GM23248 (cell line): ENCODE data around the gene USP12. TPM values are rescaled to one million over a fixed set of nuclear protein-coding genes. Genes with fewer than 3 reads are reported as not detected.

Source experiments
- DNase-seq: peaks from one replicate; pipeline ENCODE4 v3.0.0-alpha.2; 2015
- H2AFZ ChIP-seq: fragments of 200-600 bp; sonication (generic); 2 replicates; pipeline ENCODE4 v1.6.1; 2016; ENCODE audit warnings: antibody characterized with exemption
- H3F3A ChIP-seq: fragments of 200-600 bp; sonication (generic); 2 replicates; pipeline ENCODE4 v1.6.1; 2016; ENCODE audit warnings: mild to moderate bottlenecking, antibody characterized with exemption, mixed run types; ENCODE audit not compliant: insufficient read depth
- H3K27ac ChIP-seq: fragments of 200-600 bp; sonication (generic); 2 replicates; pipeline ENCODE4 v1.5.1; 2016; ENCODE audit warnings: mild to moderate bottlenecking
- H3K27me3 ChIP-seq: fragments of 200-600 bp; sonication (generic); replicated peaks from 2 replicates; pipeline ENCODE4 v1.6.1; 2016; ENCODE audit warnings: mild to moderate bottlenecking; ENCODE audit not compliant: insufficient read depth
- H3K36me3 ChIP-seq: fragments of 200-600 bp; sonication (generic); 2 replicates; pipeline ENCODE4 v1.6.1; 2016; ENCODE audit warnings: low read depth, mild to moderate bottlenecking
- H3K4me1 ChIP-seq: fragments of 200-600 bp; sonication (generic); 2 replicates; pipeline ENCODE4 v1.6.1; 2016; ENCODE audit warnings: mild to moderate bottlenecking; ENCODE audit not compliant: insufficient read depth
- H3K4me2 ChIP-seq: fragments of 200-600 bp; sonication (generic); one replicate; pipeline ENCODE4 v1.6.1; 2016; ENCODE audit warnings: mild to moderate bottlenecking; ENCODE audit not compliant: unreplicated experiment
- H3K4me3 ChIP-seq: fragments of 200-600 bp; sonication (generic); 2 replicates; pipeline ENCODE4 v1.5.1; 2016; ENCODE audit warnings: mild to moderate bottlenecking
- H3K79me2 ChIP-seq: fragments of 200-600 bp; sonication (generic); 2 replicates; pipeline ENCODE4 v1.6.1; 2016; ENCODE audit warnings: mild to moderate bottlenecking; ENCODE audit not compliant: insufficient read depth
- H3K9ac ChIP-seq: fragments of 200-600 bp; sonication (generic); 2 replicates; pipeline ENCODE4 v1.6.1; 2016; ENCODE audit warnings: mild to moderate bottlenecking
- H3K9me2 ChIP-seq: fragments of 200-600 bp; sonication (generic); 2 replicates; pipeline ENCODE4 v1.6.1; 2016; ENCODE audit warnings: mixed run types, mild to moderate bottlenecking, moderate library complexity; ENCODE audit not compliant: insufficient read depth
- H3K9me3 ChIP-seq: fragments of 200-600 bp; sonication (generic); one replicate; pipeline ENCODE4 v1.6.1; 2017; ENCODE audit warnings: low read depth
- H4K20me1 ChIP-seq: fragments of 200-600 bp; sonication (generic); 2 replicates; pipeline ENCODE4 v1.6.0; 2016; ENCODE audit not compliant: insufficient read depth
- EZH2 ChIP-seq: fragments of 200-600 bp; sonication (generic); IDR thresholded peaks from 2 replicates; pipeline ENCODE4 v1.6.1; 2018; ENCODE audit warnings: antibody characterized with exemption, mild to moderate bottlenecking; ENCODE audit not compliant: insufficient read depth, poor library complexity, severe bottlenecking
- EZH2phosphoT487 ChIP-seq: fragments of 200-600 bp; sonication (generic); IDR thresholded peaks from 2 replicates; pipeline ENCODE4 v1.6.1; 2018; ENCODE audit warnings: antibody characterized with exemption, moderate library complexity, mild to moderate bottlenecking, low read depth; ENCODE audit not compliant: insufficient read depth
- WGBS, 2 experiments: methylation state at CpG; one replicate each; pipeline ENCODE4 v1.1.6; 2015 to 2017; ENCODE audit warnings: low lambda C conversion rate in 2 of 2, low coverage in 1 of 2; ENCODE audit errors: missing lambda C conversion rate in 2 of 2; 5-methylcytosine and 5-hydroxymethylcytosine counted together
- in situ Hi-C: fragments of 300-500 bp; cut with MboI; formaldehyde crosslinking; loops from 2 replicates; pipeline ENCODE4 v1.15.0; 2020
- polyA plus RNA-seq: library from polyadenylated mRNA; unstranded; fragments of >200 nt; fragmentation: Nextera tagmentation; extraction: Ambion mirVana; gene quantifications from 2 replicates; pipeline ENCODE4 v1.2.1, GENCODE V29; 2016
- total RNA-seq: library from RNA; depleted of rRNA; stranded (reverse); fragments of >200 nt; shearing (Covaris generic); gene quantifications from 2 replicates; pipeline ENCODE4 v1.2.3, GENCODE V29; 2014

Gene USP12
- total and polyA plus RNA-seq, 2 experiments from 2014 or later = 16.0 to 18.9 TPM

DNA sequence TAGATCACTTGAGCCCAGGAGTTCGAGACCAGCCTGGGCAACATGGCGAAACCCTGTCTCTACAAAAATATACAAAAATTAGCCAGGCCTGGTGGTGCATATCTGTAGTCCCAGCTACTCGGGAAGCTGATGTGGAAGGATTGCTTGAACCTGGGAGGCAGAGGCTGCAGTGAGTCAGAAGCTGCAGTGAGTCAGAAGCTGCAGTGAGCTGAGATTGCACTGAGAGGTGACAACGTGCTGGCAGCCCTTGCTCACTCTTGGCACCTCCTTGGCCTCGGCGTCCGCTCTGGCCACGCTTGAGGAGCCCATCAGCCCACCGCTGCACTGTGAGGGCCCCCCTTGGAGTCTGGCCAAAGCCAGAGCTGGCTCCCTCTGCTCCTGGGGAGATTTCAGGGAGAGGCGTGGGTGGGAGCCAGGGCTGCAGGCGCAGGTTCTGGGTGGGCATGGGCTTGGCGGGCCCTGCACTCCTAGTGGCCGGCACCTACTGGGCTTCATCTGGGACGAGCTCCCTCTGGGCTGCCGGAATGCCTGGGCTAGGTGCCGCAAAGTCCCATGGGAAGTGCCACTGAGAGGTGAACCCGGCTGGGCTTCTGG lies 40.3 kb upstream of the USP12 start:
- peaks cover 4% of the 10 kb centered on the region; the same call in 1 of the 2 replicates for H3F3A ChIP-seq
- H3K27ac ChIP-seq = peak overlapping the region; percentile 48
- H3K27me3 ChIP-seq = no peaks in the 10 kb centered on the region
- no peak overlapping the region for H3K4me3 ChIP-seq
- 52 to 56% methylated on average over 17 of the region's 17 CpGs for WGBS, 2 experiments
- H3K9me2 ChIP-seq = no peaks in the 10 kb centered on the region
- TF ChIP-seq EZH2phosphoT487 (no peak), EZH2 (no peak)
- H3K9me3 ChIP-seq = no peaks in the 10 kb centered on the region
- H4K20me1 ChIP-seq = no peaks in the 10 kb centered on the region
- no peaks in the 10 kb centered on the region for H3K36me3 ChIP-seq
- DNase-seq = peak; percentile 88
- peaks cover 8% of the 10 kb centered on the region for H3K4me1 ChIP-seq
- H3K4me2 ChIP-seq = peak overlapping the region; percentile 13
- peak overlapping the region; percentile 36; the same call in 1 of the 2 replicates for H3K9ac ChIP-seq
- in situ Hi-C loops = no loop called here
- no peaks in the 10 kb centered on the region for H3K79me2 ChIP-seq
- no peak overlapping the region; the same call in 1 of the 2 replicates for H2AFZ ChIP-seq

DNA sequence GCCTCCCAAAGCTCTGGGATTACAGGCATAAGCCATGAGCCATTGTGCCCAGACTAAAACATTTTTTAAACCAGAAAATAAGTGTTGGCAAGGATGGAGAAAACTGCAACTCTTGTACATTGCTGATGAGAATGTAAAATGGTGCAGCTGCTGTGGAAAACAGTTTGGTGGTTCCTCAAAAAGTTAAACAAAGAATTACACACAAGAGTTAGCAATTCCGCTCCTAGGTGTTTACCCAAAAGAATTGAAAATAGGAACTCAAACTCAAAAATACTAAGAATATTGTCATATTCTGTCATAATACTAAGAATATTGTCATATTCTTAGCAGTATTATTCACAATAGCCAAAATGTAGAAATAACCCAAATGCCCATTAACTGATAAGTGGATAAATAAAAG lies 39.7 kb upstream of the USP12 start:
- Histone ChIP-seq H3K4me3 (no peak overlapping the region), H3K27ac (peak overlapping the region; percentile 48), H3K9me3 (no peaks in the 10 kb centered on the region), H3K4me2 (no peak overlapping the region), H3F3A (peaks cover 4% of the 10 kb centered on the region; the same call in 1 of the 2 replicates), H4K20me1 (no peaks in the 10 kb centered on the region), H3K9me2 (no peaks in the 10 kb centered on the region), H2AFZ (no peak overlapping the region; the same call in 1 of the 2 replicates), H3K79me2 (no peaks in the 10 kb centered on the region), H3K27me3 (no peaks in the 10 kb centered on the region), H3K36me3 (no peaks in the 10 kb centered on the region), H3K4me1 (peaks cover 8% of the 10 kb centered on the region), H3K9ac (peak overlapping the region; percentile 36; the same call in 1 of the 2 replicates)
- WGBS, 2 experiments = 96 to 98% methylated on average over 1 of the region's 1 CpG
- in situ Hi-C loops = no loop called here
- TF ChIP-seq EZH2phosphoT487 = no peak
- TF ChIP-seq EZH2 = no peak
- no peak for DNase-seq

DNA sequence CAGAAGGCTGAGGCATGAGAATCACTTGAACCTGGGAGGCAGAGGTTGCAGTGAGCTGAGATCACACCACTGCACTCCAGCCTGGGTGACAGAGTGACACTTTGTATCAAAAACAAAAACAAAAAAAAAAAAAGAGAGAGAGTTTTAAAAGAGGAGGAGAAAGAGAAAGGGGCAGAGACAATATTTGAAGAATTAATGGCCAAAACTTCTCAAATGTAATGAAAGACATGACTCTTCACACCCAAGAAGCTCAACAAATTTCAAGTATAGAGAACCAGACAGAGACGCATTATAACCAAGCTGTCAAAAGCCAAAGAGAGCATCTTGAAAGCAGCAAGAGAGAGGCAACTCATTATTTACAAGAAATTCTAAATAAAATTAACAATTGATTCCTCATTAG lies 36.9 kb upstream of the USP12 start:
- no peak overlapping the region for H2AFZ ChIP-seq
- H3F3A ChIP-seq = peaks cover 4% of the 10 kb centered on the region; the same call in 1 of the 2 replicates
- in situ Hi-C loops = no loop called here
- peaks cover 8% of the 10 kb centered on the region for H3K4me1 ChIP-seq
- H3K4me2 ChIP-seq = no peak overlapping the region
- H3K9me3 ChIP-seq = no peaks in the 10 kb centered on the region
- H3K9me2 ChIP-seq = no peaks in the 10 kb centered on the region
- no peaks in the 10 kb centered on the region for H3K79me2 ChIP-seq
- 89 to 95% methylated on average over 1 of the region's 1 CpG for WGBS, 2 experiments
- TF ChIP-seq EZH2 (no peak), EZH2phosphoT487 (no peak)
- H3K27me3 ChIP-seq = no peaks in the 10 kb centered on the region
- no peaks in the 10 kb centered on the region for H4K20me1 ChIP-seq
- no peak for DNase-seq
- no peak overlapping the region for H3K27ac ChIP-seq
- H3K36me3 ChIP-seq = no peaks in the 10 kb centered on the region
- no peak overlapping the region for H3K9ac ChIP-seq
- H3K4me3 ChIP-seq = no peak overlapping the region

DNA sequence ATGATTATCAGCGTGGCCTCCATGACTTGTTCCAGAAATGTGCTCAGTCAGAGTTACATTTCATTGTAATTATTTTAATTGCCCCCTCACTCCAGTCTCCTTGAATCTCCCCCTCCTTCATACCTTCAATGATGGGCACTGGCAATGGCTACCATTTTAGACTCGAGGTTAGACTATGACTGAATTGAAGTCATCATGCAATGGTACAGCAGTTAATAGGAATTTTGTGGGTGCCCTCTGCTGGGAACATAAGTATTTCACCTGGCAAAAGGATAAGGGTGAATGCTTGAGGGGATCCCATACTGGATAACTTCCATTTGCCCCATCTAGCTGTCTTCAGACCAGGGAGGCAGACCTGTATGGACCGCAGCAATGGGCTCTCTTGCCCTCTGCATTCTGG lies 32.2 kb upstream of the USP12 start:
- TF ChIP-seq EZH2 = no peak
- no peak for TF ChIP-seq EZH2phosphoT487
- Histone ChIP-seq H3F3A (no peaks in the 10 kb centered on the region), H3K79me2 (no peaks in the 10 kb centered on the region), H3K27ac (no peak overlapping the region), H3K27me3 (no peaks in the 10 kb centered on the region), H3K9me2 (no peaks in the 10 kb centered on the region), H3K4me3 (no peak overlapping the region), H3K36me3 (no peaks in the 10 kb centered on the region), H3K9ac (no peak overlapping the region), H3K9me3 (no peaks in the 10 kb centered on the region), H2AFZ (no peak overlapping the region), H3K4me1 (no peaks in the 10 kb centered on the region), H4K20me1 (no peaks in the 10 kb centered on the region), H3K4me2 (no peak overlapping the region)
- in situ Hi-C loops = no loop called here
- 67% methylated on average over 3 of the region's 3 CpGs for WGBS, 2 experiments
- peak; percentile 39 for DNase-seq
